Transverse colon (tissue), 4 donors: Measurements from ENCODE around the gene KAT7. TPM values are rescaled to one million over a fixed set of nuclear protein-coding genes. Genes with fewer than 3 reads are reported as not detected.

Source experiments
- DNase-seq: peaks from one replicate; pipeline ENCODE4 v3.0.0-alpha.2; 2019
- H3K27ac ChIP-seq, 4 donors: fragments of 200-600 bp; sonication (generic); 2 replicates each; pipeline ENCODE4 v1.5.1; 2016 to 2018; ENCODE audit warnings: inconsistent platforms in 4 of 4
- H3K27me3 ChIP-seq: fragments of 200-600 bp; sonication (generic); 2 replicates; pipeline ENCODE4 v1.5.1; 2017; ENCODE audit warnings: inconsistent platforms
- H3K36me3 ChIP-seq, 4 donors: fragments of 200-600 bp; sonication (generic); 2 replicates each; pipeline ENCODE4 v1.5.1; 2017 to 2019; ENCODE audit warnings: inconsistent platforms in 4 of 4
- H3K4me1 ChIP-seq, 4 donors: fragments of 200-600 bp; sonication (generic); 2 replicates each; pipeline ENCODE4 v1.5.1; 2017 to 2020; ENCODE audit warnings: inconsistent platforms in 4 of 4
- H3K4me3 ChIP-seq, 4 donors: fragments of 200-600 bp; sonication (generic); 1 replicate in 1 of 4; 2 replicates in 3 of 4; pipeline versions ENCODE4 v1.5.1 to v1.6.1; 2017 to 2019; ENCODE audit warnings: inconsistent platforms in 4 of 4
- H3K9me3 ChIP-seq, 2 donors: fragments of 200-600 bp; sonication (generic); 2 replicates each; pipeline ENCODE4 v1.5.1; 2017 to 2019; ENCODE audit warnings: inconsistent platforms in 2 of 2
- CTCF ChIP-seq, 5 experiments: fragments of 200-600 bp in 3 of 5; fragments of 450-650 bp in 2 of 5; sonication (generic) in 3 of 5; IDR thresholded peaks; 1 replicate in 2 of 5; 2 replicates in 3 of 5; pipeline ENCODE4 v1.5.1; 2016 to 2017; ENCODE audit warnings: antibody characterized with exemption in 5 of 5, inconsistent platforms in 3 of 5, mild to moderate bottlenecking in 2 of 5, moderate library complexity in 1 of 5
- EP300 ChIP-seq: sonication (generic); formaldehyde crosslinking; IDR thresholded peaks from one replicate; pipeline ENCODE4 v1.6.1; 2017; ENCODE audit warnings: antibody characterized with exemption, low read depth
- POLR2A ChIP-seq: fragments of 450-650 bp; IDR thresholded peaks from one replicate; pipeline ENCODE4 v1.6.1; 2016; ENCODE audit warnings: antibody characterized with exemption, mild to moderate bottlenecking, moderate library complexity
- POLR2AphosphoS5 ChIP-seq, 3 donors: sonication (generic); formaldehyde crosslinking; IDR thresholded peaks; one replicate each; pipeline ENCODE4 v1.6.1; 2016; ENCODE audit warnings: antibody characterized with exemption in 3 of 3
- WGBS, 2 donors: methylation state at CpG; one replicate each; pipeline ENCODE4 v1.1.5; 2018; ENCODE audit warnings: low coverage in 1 of 2; 5-methylcytosine and 5-hydroxymethylcytosine counted together
- in situ Hi-C, 4 donors: fragments of 200-750 bp; cut with MboI; loops; one replicate each; pipeline versions ENCODE4 v1.15.0 to v1.15.1; 2017; ENCODE audit warnings: low sequenced_read_pairs in 3 of 4, low pct_ligation_motif_present in 1 of 4, low pct_unique_long_range_greater_than_20kb in 1 of 4
- intact Hi-C: fragments of 100-400 bp; cut with DNase I; formaldehyde crosslinking; loops from one replicate; pipeline ENCODE4 v1.15.1; 2023; ENCODE audit warnings: low total_unique reads
- total RNA-seq, 4 donors: library from RNA; depleted of rRNA; stranded (reverse); fragments of >200 nt; gene quantifications; one replicate each; pipeline ENCODE4 v1.1.0, GENCODE V29; 2016

Gene KAT7
- total RNA-seq, 4 donors from 2014 or later = 21.3 to 54.2 (median 32.8) TPM

DNA sequence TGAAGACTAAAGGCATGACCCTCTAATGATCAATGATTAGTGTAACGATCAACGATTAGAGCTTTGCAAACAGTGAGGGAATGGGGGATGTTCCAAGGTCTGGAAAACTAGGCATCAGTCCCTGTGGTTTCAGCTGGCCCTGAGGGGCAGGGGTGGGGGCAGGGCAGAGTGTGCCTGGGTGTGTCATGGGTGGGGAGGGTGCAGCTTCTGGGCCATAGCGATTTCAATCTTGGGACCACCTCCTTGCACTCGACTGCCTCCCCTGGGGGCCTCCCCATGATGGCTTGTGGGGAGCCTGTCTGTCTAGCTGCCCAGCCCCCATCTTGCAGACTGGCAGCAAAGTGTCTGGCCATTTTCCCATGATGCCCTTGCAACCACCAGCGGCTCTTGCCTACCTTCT lies 51.0 kb downstream of the KAT7 start:
- Histone ChIP-seq H3K4me3 (no peak overlapping the region), H3K27ac (no peak overlapping the region), H3K27me3 (no peaks in the 10 kb centered on the region), H3K9me3 (no peaks in the 10 kb centered on the region), H3K4me1 (peaks cover 0 to 17% (median 11%) of the 10 kb centered on the region in 4 donors), H3K36me3 (no peaks in the 10 kb centered on the region)
- 73 to 93% methylated on average over 2 to 5 of the region's 5 CpGs for WGBS, 2 donors
- no peak for TF ChIP-seq POLR2A
- no peak for TF ChIP-seq EP300
- no peak for TF ChIP-seq POLR2AphosphoS5 (IDR thresholded peaks at IDR 0.05)
- TF ChIP-seq CTCF (IDR thresholded peaks at IDR 0.05) = no peak
- intact Hi-C loops (no loop called here), in situ Hi-C loops (no loop called here)
- no peak for DNase-seq

DNA sequence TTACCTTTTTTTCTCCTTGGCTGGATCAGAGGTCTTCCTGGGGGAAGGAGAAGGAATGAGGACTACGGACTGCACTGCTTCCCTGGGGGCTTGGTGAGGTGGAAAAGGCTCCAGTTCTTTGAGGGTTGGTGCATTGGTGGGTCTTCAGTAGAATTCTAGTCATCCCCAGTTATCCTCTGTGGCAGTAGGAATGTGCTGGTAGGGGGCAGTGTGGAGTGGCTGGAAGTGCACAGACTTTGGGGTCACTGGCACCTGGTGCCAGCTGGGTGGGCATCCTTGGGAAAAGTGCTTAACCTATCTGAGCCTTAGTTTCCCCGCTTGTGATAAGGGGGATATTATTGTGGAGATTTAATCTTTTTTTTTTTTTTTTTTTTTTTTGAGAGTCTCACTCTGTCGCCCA lies 53.1 kb downstream of the KAT7 start:
- DNase-seq = no peak
- Histone ChIP-seq H3K36me3 (no peaks in the 10 kb centered on the region), H3K9me3 (no peaks in the 10 kb centered on the region), H3K4me1 (peaks cover 0 to 19% (median 14%) of the 10 kb centered on the region in 4 donors), H3K27ac (no peak overlapping the region), H3K27me3 (no peaks in the 10 kb centered on the region), H3K4me3 (no peak overlapping the region)
- intact Hi-C loops = no loop called here
- TF ChIP-seq EP300 = no peak
- no peak for TF ChIP-seq POLR2A
- TF ChIP-seq CTCF (IDR thresholded peaks at IDR 0.05) = no peak
- no peak for TF ChIP-seq POLR2AphosphoS5 (IDR thresholded peaks at IDR 0.05)
- 99 to 100% methylated on average over 1 to 3 of the region's 3 CpGs for WGBS, 2 donors
- in situ Hi-C loops = loop anchor here in 1 of 4 donors (10.0 kb wide), 1 partner anchor 277 kb away; no protein-coding TSS in a partner anchor

DNA sequence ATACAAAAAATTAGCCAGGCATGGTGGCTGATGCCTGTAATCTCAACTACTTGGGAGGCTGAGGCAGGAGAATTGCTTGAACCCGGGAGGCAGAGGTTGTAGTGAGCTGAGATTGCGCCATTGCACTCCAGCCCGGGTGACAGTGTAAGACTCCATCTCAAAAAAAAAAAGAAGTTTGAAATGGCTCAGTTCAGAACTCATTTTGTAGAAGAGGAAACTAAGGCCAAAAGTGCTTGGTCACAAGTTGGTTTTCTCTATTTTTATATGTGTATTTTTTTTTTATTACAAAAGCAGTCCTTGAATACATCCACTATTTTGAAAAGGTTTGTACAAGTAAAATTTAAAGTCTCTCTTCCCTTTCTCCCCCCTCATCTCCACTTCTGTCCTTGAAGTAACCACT lies 53.9 kb downstream of the KAT7 start:
- in situ Hi-C loops = loop anchor here in 1 of 4 donors (10.0 kb wide), 1 partner anchor 278 kb away; no protein-coding TSS in a partner anchor
- Histone ChIP-seq H3K36me3 (no peaks in the 10 kb centered on the region), H3K27ac (no peak overlapping the region), H3K4me3 (no peak overlapping the region), H3K4me1 (peaks cover 0 to 20% (median 12%) of the 10 kb centered on the region in 4 donors), H3K9me3 (no peaks in the 10 kb centered on the region), H3K27me3 (no peaks in the 10 kb centered on the region)
- intact Hi-C loops = no loop called here
- no peak for DNase-seq
- WGBS, 2 donors = 65 to 79% methylated on average over 3 of the region's 3 CpGs
- TF ChIP-seq POLR2AphosphoS5 (IDR thresholded peaks at IDR 0.05) (no peak), POLR2A (no peak)

GRCh38 chr17:49842846-49843245 lies 54.4 kb downstream of the KAT7 start:
- Histone ChIP-seq H3K9me3 (no peaks in the 10 kb centered on the region), H3K27ac (no peak overlapping the region), H3K4me1 (peaks cover 0 to 20% (median 12%) of the 10 kb centered on the region in 4 donors), H3K27me3 (no peaks in the 10 kb centered on the region), H3K36me3 (no peaks in the 10 kb centered on the region), H3K4me3 (no peak overlapping the region)
- intact Hi-C loops (no loop called here), in situ Hi-C loops (loop anchor here in 1 of 4 donors (10.0 kb wide), 1 partner anchor 278 kb away; no protein-coding TSS in a partner anchor)
- DNase-seq = no peak
- 86 to 88% methylated on average over 6 of the region's 6 CpGs for WGBS, 2 donors
- TF ChIP-seq POLR2A (no peak), POLR2AphosphoS5 (IDR thresholded peaks at IDR 0.05) (no peak), CTCF (IDR thresholded peaks at IDR 0.05) (no peak), EP300 (no peak)
